ENCODE measurements around the gene DLGAP1.

DNA sequence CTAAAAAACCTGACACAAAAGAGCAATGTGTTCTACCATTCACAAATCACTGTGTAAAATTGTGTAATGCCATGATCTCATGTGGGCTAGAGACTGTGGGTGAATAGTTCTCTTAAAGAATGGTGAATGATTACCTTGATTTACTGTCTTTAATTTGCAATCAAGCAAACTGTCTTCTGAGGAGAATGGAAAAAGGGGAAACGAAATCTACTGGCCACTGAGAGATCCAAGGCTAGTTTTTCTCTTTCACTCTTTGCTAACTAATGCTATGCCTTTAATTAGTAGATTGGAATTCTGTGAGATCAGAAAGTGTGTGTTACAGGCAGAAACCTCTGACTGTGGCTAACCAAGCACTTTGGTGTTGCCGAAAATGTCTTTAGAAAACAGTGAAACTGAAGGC, 582.5 kb downstream of the DLGAP1 start:
- TF ChIP-seq JUND (IDR thresholded peaks at IDR 0.05) = no peak
- TF ChIP-seq CTCF (IDR thresholded peaks at IDR 0.05) = no peak
